ENCODE results near the gene ZSWIM7. TPM values are rescaled to one million over a fixed set of nuclear protein-coding genes. Genes with fewer than 3 reads are reported as not detected.
"Not testable (repeated sequence)": the region's sequence is repeated elsewhere in the genome, so short reads cannot be mapped to it uniquely, and the experiment has no call there.

The ZSWIM7 gene
- total and polyA plus RNA-seq, 7 donors, result 29.1 to 78.0 (median 41.2) TPM

- Histone ChIP-seq H3K27me3 (ENCODE audit: insufficient read depth in 3 of 3, low read length in 2 of 3) (peaks cover 0 to 36% (median 8%) of the 10 kb centered on the region in 3 donors), H3K9me3 (no peaks in the 10 kb centered on the region), H3K36me3 (ENCODE audit: insufficient read depth in 1 of 2, low read depth in 1 of 2) (no peaks in the 10 kb centered on the region), H3K4me3 (peak overlapping the region; percentile 69), H3K4me1 (no peaks in the 10 kb centered on the region), H3K27ac (no peak overlapping the region)
- intact Hi-C loops (cut with DNase I), result loop anchor here in 1 of 2 donors (2.0 kb wide), 1 partner anchor 55 kb away; the partner anchor contains the start of genes TTC19 and ZSWIM7
- no peak for DNase-seq
- ATAC-seq, result peak in 1 of 4 donors; percentile 44
- TF ChIP-seq, protein P1, sequence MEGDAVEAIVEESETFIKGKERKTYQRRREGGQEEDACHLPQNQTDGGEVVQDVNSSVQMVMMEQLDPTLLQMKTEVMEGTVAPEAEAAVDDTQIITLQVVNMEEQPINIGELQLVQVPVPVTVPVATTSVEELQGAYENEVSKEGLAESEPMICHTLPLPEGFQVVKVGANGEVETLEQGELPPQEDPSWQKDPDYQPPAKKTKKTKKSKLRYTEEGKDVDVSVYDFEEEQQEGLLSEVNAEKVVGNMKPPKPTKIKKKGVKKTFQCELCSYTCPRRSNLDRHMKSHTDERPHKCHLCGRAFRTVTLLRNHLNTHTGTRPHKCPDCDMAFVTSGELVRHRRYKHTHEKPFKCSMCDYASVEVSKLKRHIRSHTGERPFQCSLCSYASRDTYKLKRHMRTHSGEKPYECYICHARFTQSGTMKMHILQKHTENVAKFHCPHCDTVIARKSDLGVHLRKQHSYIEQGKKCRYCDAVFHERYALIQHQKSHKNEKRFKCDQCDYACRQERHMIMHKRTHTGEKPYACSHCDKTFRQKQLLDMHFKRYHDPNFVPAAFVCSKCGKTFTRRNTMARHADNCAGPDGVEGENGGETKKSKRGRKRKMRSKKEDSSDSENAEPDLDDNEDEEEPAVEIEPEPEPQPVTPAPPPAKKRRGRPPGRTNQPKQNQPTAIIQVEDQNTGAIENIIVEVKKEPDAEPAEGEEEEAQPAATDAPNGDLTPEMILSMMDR (IDR thresholded peaks at IDR 0.05), result no peak
- WGBS, 3 donors, result 16 to 25% (median 24%) methylated on average over 25 to 40 of the region's 40 CpGs
Measured at GRCh38 chr17:15943971-15944758, 55.3 kb downstream of the ZSWIM7 start.

GRCh38 chr17:15942207-15942833 is 57.2 kb downstream of the ZSWIM7 start:
- no peak overlapping the region for H3K27ac ChIP-seq
- TF ChIP-seq, protein P1 (IDR thresholded peaks at IDR 0.05), result no peak
- no peak for ATAC-seq
- peaks cover 0 to 36% (median 8%) of the 10 kb centered on the region in 3 donors for H3K27me3 ChIP-seq (ENCODE audit: insufficient read depth in 3 of 3, low read length in 2 of 3)
- intact Hi-C loops (cut with DNase I), result no loop called here
- H3K36me3 ChIP-seq (ENCODE audit: insufficient read depth in 1 of 2, low read depth in 1 of 2), result no peaks in the 10 kb centered on the region
- H3K9me3 ChIP-seq, result no peaks in the 10 kb centered on the region
- H3K4me1 ChIP-seq, result no peaks in the 10 kb centered on the region
- H3K4me3 ChIP-seq, result no peak overlapping the region
- DNase-seq, result no peak
- WGBS, 3 donors, result 86 to 89% (median 87%) methylated on average over 7 of the region's 7 CpGs

- TF ChIP-seq, protein P1 (IDR thresholded peaks at IDR 0.05), result no peak
- Histone ChIP-seq H3K27ac (no peak overlapping the region), H3K4me1 (no peaks in the 10 kb centered on the region), H3K27me3 (ENCODE audit: insufficient read depth in 3 of 3, low read length in 2 of 3) (peaks cover 0 to 36% (median 8%) of the 10 kb centered on the region in 3 donors), H3K4me3 (no peak overlapping the region), H3K36me3 (ENCODE audit: insufficient read depth in 1 of 2, low read depth in 1 of 2) (no peaks in the 10 kb centered on the region), H3K9me3 (no peaks in the 10 kb centered on the region)
- DNase-seq (no peak), ATAC-seq (no peak)
- intact Hi-C loops (cut with DNase I), result no loop called here
- 83 to 86% (median 84%) methylated on average over 7 of the region's 7 CpGs for WGBS, 3 donors
Measured at GRCh38 chr17:15941781-15942180, 57.7 kb downstream of the ZSWIM7 start.

DNA sequence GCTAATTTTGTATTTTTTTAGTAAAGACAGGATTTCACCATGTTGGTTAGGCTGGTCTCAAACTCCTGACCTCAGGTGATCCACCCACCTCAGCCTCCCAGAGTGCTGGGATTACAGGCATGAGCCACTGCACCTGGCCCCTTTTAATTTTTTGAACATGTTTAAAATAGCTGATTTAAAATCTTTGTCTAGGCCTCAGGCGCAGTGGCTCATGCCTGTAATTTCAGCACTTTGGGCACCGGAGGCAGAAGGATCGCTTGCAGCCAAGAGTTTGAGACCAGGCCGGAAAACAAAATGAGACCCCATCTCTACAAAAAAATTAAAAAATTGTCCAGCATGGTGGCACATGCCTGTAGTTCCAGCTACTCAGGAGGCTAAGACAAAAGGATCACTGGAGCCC is 63.0 kb downstream of the ZSWIM7 start:
- H3K27me3 ChIP-seq (ENCODE audit: insufficient read depth in 3 of 3, low read length in 2 of 3); H3K9me3 ChIP-seq; intact Hi-C loops (cut with DNase I); H3K4me3 ChIP-seq; H3K36me3 ChIP-seq (ENCODE audit: insufficient read depth in 1 of 2, low read depth in 1 of 2); ATAC-seq; H3K4me1 ChIP-seq; DNase-seq; H3K27ac ChIP-seq: not testable (repeated sequence)
- WGBS, 3 donors, result 95 to 97% (median 95%) methylated on average over 4 of the region's 4 CpGs

- no peaks in the 10 kb centered on the region for H3K4me1 ChIP-seq
- ATAC-seq, result no peak
- 89 to 95% (median 95%) methylated on average over 7 of the region's 7 CpGs for WGBS, 3 donors
Measured at GRCh38 chr17:15935891-15936290, 63.6 kb downstream of the ZSWIM7 start.

More at GRCh38 chr17:15935891-15936290, 63.6 kb downstream of the ZSWIM7 start:
- TF ChIP-seq, protein P1 (IDR thresholded peaks at IDR 0.05), result no peak
- DNase-seq, result no peak
- Histone ChIP-seq H3K27me3 (ENCODE audit: insufficient read depth in 3 of 3, low read length in 2 of 3) (no peaks in the 10 kb centered on the region), H3K9me3 (no peaks in the 10 kb centered on the region), H3K27ac (no peak overlapping the region), H3K4me3 (no peak overlapping the region), H3K36me3 (ENCODE audit: insufficient read depth in 1 of 2, low read depth in 1 of 2) (no peaks in the 10 kb centered on the region)
- intact Hi-C loops (cut with DNase I), result no loop called here
